Ascending aorta (tissue), 2 donors: ENCODE measurements around the gene ALPP. TPM values are rescaled to one million over a fixed set of nuclear protein-coding genes. Genes with fewer than 3 reads are reported as not detected.
"Not testable (repeated sequence)": the region's sequence is repeated elsewhere in the genome, so short reads cannot be mapped to it uniquely, and the experiment has no call there.

Experiments used
- DNase-seq, 2 donors: peaks; one replicate each; pipeline ENCODE4 v3.0.0-alpha.2; 2019; ENCODE audit warnings: low spot score in 2 of 2
- H3K27ac ChIP-seq, 2 donors: fragments of 200-600 bp; sonication (generic); one replicate each; pipeline ENCODE4 v1.5.1; 2016 to 2017; ENCODE audit warnings: mild to moderate bottlenecking in 1 of 2
- H3K27me3 ChIP-seq: fragments of 200-600 bp; sonication (generic); one replicate; pipeline ENCODE4 v1.5.1; 2017
- H3K36me3 ChIP-seq, 2 donors: fragments of 200-600 bp; sonication (generic); one replicate each; pipeline ENCODE4 v1.5.1; 2016
- H3K4me1 ChIP-seq, 2 donors: fragments of 200-600 bp; sonication (generic); one replicate each; pipeline ENCODE4 v1.5.1; 2016 to 2017; ENCODE audit warnings: mild to moderate bottlenecking in 1 of 2
- H3K4me3 ChIP-seq, 2 donors: fragments of 200-600 bp; sonication (generic); one replicate each; pipeline ENCODE4 v1.5.1; 2016 to 2017; ENCODE audit warnings: mild to moderate bottlenecking in 1 of 2
- H3K9me3 ChIP-seq, 2 donors: fragments of 200-600 bp; sonication (generic); one replicate each; pipeline ENCODE4 v1.5.1; 2016
- CTCF ChIP-seq, 3 experiments: fragments of 200-600 bp in 2 of 3; fragments of 450-650 bp in 1 of 3; sonication (generic) in 2 of 3; IDR thresholded peaks; one replicate each; pipeline ENCODE4 v1.5.1; 2016 to 2019; ENCODE audit warnings: antibody characterized with exemption in 3 of 3, mild to moderate bottlenecking in 1 of 3, moderate library complexity in 1 of 3
- intact Hi-C: fragments of 100-400 bp; cut with DNase I; formaldehyde crosslinking; loops from one replicate; pipeline ENCODE4 v1.15.1; 2023
- total RNA-seq: library from RNA; depleted of rRNA; stranded (reverse); fragments of >200 nt; gene quantifications from one replicate; pipeline ENCODE4 v1.1.0, GENCODE V29; 2016

The ALPP gene
- total RNA-seq, 1 donor from 2014 or later, result not detected

GRCh38 chr2:232377319-232377718, 1.2 kb upstream of the ALPP start:
- Histone ChIP-seq H3K4me3 (no peak overlapping the region), H3K4me1 (no peaks in the 10 kb centered on the region), H3K36me3 (no peaks in the 10 kb centered on the region), H3K27me3 (peaks cover 5% of the 10 kb centered on the region), H3K9me3 (no peaks in the 10 kb centered on the region), H3K27ac (no peak overlapping the region)
- no peak for DNase-seq
- intact Hi-C loops, result no loop called here
- TF ChIP-seq CTCF (IDR thresholded peaks at IDR 0.05), result no peak

GRCh38 chr2:232377841-232378734, 463 bp upstream of the ALPP start:
- no peak for DNase-seq
- no peak overlapping the region for H3K27ac ChIP-seq
- no peaks in the 10 kb centered on the region for H3K9me3 ChIP-seq
- peaks cover 5% of the 10 kb centered on the region for H3K27me3 ChIP-seq
- no peaks in the 10 kb centered on the region for H3K36me3 ChIP-seq
- no peak for TF ChIP-seq CTCF (IDR thresholded peaks at IDR 0.05)
- H3K4me3 ChIP-seq, result no peak overlapping the region
- H3K4me1 ChIP-seq, result no peaks in the 10 kb centered on the region
- intact Hi-C loops, result no loop called here

DNA sequence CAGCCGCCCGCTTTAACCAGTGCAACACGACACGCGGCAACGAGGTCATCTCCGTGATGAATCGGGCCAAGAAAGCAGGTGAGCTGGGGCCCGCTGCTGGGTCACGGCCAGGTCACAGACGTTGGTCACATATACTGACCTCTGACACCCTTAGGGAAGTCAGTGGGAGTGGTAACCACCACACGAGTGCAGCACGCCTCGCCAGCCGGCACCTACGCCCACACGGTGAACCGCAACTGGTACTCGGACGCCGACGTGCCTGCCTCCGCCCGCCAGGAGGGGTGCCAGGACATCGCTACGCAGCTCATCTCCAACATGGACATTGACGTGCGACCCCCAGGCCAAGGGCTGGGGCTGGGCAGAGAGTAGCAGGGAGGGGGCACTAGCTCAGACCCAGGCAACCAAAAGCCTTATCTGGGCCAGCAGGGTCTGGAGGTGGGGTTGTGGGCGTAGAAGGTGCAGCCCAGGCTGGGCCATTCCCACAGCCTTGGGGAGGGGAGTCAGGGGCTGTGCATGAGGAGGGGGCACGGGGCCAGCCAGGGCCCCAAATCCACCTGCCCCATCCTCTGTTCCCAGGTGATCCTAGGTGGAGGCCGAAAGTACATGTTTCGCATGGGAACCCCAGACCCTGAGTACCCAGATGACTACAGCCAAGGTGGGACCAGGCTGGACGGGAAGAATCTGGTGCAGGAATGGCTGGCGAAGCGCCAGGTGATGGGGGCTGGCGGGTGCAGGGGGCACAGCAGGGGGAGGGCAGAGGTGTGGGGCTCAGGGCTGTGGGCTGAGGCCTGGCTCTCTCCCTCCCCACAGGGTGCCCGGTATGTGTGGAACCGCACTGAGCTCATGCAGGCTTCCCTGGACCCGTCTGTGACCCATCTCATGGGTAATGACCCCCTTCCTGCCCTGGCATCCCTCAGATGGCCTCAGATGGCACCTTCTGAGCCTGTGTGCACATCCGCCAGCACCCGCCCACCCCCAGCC, 1.3 kb downstream of the ALPP start:
- H3K27me3 ChIP-seq, intact Hi-C loops, H3K9me3 ChIP-seq, H3K27ac ChIP-seq, DNase-seq, H3K4me3 ChIP-seq, H3K36me3 ChIP-seq, H3K4me1 ChIP-seq: not testable (repeated sequence)

DNA sequence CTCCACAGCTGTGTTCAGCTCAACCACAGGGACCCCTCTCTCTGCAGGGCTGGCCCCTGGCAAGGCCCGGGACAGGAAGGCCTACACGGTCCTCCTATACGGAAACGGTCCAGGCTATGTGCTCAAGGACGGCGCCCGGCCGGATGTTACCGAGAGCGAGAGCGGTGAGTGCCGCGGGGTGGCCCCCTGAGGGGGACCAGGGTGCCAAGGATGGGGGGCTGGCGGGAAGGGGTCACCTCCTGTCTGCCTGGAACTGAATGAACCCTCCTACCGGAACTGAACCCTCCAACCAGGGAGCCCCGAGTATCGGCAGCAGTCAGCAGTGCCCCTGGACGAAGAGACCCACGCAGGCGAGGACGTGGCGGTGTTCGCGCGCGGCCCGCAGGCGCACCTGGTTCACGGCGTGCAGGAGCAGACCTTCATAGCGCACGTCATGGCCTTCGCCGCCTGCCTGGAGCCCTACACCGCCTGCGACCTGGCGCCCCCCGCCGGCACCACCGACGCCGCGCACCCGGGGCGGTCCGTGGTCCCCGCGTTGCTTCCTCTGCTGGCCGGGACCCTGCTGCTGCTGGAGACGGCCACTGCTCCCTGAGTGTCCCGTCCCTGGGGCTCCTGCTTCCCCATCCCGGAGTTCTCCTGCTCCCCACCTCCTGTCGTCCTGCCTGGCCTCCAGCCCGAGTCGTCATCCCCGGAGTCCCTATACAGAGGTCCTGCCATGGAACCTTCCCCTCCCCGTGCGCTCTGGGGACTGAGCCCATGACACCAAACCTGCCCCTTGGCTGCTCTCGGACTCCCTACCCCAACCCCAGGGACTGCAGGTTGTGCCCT, 2.9 kb downstream of the ALPP start:
- H3K4me3 ChIP-seq, H3K9me3 ChIP-seq, H3K27me3 ChIP-seq, H3K36me3 ChIP-seq, DNase-seq, H3K4me1 ChIP-seq, intact Hi-C loops, H3K27ac ChIP-seq: not testable (repeated sequence)

GRCh38 chr2:232382331-232383225, 4.0 kb downstream of the ALPP start:
- H3K27ac ChIP-seq, result no peak overlapping the region
- H3K9me3 ChIP-seq, result no peaks in the 10 kb centered on the region
- TF ChIP-seq CTCF (IDR thresholded peaks at IDR 0.05), result no peak
- no peaks in the 10 kb centered on the region for H3K36me3 ChIP-seq
- intact Hi-C loops, result no loop called here
- H3K27me3 ChIP-seq, result peaks cover 5% of the 10 kb centered on the region
- H3K4me3 ChIP-seq, result no peak overlapping the region
- H3K4me1 ChIP-seq, result no peaks in the 10 kb centered on the region
- DNase-seq, result no peak
